A673 (cell line): Measurements from ENCODE around the gene TPM4.
A peak's percentile ranks its signal among the peaks of the same experiment; 100 is the strongest.

Experiments used
- EZH2 ChIP-seq: fragments of 200-600 bp; sonication (generic); IDR thresholded peaks from 2 replicates; pipeline ENCODE4 v1.6.1; 2017; ENCODE audit warnings: borderline replicate concordance, low read depth, mild to moderate bottlenecking, mixed read lengths, antibody characterized with exemption, low read length; ENCODE audit not compliant: poor library complexity, severe bottlenecking
- TF ChIP-seq, protein P1 (sequence below): fragments of 300-800, 200-600 bp; sonication (generic); conservative IDR thresholded peaks from 2 replicates; pipeline ENCODE4 v1.5.1; 2017; ENCODE audit warnings: low read depth, mild to moderate bottlenecking, antibody characterized with exemption, low read length, moderate library complexity, mixed read lengths

DNA sequence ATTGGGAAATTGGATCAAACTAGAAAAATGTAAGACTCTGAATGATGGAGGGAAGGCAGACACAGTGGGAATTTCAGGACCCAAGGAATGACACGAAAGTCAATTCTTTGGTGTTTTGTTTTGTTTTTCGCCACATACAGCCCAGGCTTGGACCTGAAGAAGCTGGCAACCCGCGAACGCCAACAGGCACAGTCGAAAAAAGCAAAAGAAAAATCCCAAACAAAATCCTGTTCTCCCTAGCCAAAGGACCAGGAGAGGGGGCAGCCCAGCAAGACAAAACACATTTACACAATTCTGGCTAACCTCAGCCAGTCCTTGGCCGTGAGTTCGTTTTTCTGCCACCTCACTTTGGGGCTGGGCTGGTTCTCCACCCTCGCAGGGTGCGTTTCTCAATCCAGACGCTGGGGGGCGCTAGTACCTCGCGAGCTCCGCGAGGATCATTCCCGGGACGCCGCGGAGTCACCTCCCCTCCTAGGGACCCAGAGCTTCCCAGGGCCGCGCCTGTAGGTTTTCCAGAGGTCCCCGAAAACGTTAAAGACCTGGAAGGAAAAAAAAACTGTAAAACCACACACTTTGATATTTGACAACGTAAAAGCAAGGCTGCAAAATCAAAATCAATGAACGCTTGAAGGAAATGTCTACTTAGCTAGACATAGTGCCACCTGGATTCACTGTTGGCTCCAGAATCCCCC, 34.9 kb upstream of the TPM4 start:
- TF ChIP-seq, protein P1, sequence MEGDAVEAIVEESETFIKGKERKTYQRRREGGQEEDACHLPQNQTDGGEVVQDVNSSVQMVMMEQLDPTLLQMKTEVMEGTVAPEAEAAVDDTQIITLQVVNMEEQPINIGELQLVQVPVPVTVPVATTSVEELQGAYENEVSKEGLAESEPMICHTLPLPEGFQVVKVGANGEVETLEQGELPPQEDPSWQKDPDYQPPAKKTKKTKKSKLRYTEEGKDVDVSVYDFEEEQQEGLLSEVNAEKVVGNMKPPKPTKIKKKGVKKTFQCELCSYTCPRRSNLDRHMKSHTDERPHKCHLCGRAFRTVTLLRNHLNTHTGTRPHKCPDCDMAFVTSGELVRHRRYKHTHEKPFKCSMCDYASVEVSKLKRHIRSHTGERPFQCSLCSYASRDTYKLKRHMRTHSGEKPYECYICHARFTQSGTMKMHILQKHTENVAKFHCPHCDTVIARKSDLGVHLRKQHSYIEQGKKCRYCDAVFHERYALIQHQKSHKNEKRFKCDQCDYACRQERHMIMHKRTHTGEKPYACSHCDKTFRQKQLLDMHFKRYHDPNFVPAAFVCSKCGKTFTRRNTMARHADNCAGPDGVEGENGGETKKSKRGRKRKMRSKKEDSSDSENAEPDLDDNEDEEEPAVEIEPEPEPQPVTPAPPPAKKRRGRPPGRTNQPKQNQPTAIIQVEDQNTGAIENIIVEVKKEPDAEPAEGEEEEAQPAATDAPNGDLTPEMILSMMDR: peak; percentile 98
- TF ChIP-seq EZH2: no peak
